IgD-negative memory B cell (primary cell): ENCODE data around the gene WARS2. TPM values are rescaled to one million over a fixed set of nuclear protein-coding genes. Genes with fewer than 3 reads are reported as not detected.
A peak's percentile ranks its signal among the peaks of the same experiment; 100 is the strongest.
"Not testable (repeated sequence)": the region's sequence is repeated elsewhere in the genome, so short reads cannot be mapped to it uniquely, and the experiment has no call there.

Experiments used
- H3K27ac Mint-ChIP-seq, 3 donors: one replicate each; pipeline ENCODE4 v1.8.0; 2020 to 2022; ENCODE audit warnings: mild to moderate bottlenecking in 3 of 3, mixed read lengths in 3 of 3, moderate library complexity in 1 of 3
- H3K27me3 Mint-ChIP-seq: one replicate; pipeline ENCODE4 v1.8.0; 2021; ENCODE audit warnings: mixed read lengths
- H3K36me3 Mint-ChIP-seq: one replicate; pipeline ENCODE4 v1.8.0; 2020; ENCODE audit warnings: mild to moderate bottlenecking, mixed read lengths
- H3K4me1 Mint-ChIP-seq, 3 donors: one replicate each; pipeline ENCODE4 v1.8.0; 2020 to 2022; ENCODE audit warnings: mixed read lengths in 3 of 3, mild to moderate bottlenecking in 1 of 3
- H3K4me3 Mint-ChIP-seq, 4 donors: one replicate each; pipeline ENCODE4 v1.8.0; 2020 to 2022; ENCODE audit warnings: mild to moderate bottlenecking in 4 of 4, mixed read lengths in 4 of 4, moderate library complexity in 3 of 4
- H3K9me3 Mint-ChIP-seq, 3 donors: one replicate each; pipeline ENCODE4 v1.8.0; 2020 to 2021; ENCODE audit warnings: mixed read lengths in 3 of 3, mild to moderate bottlenecking in 1 of 3
- polyA plus RNA-seq: library from polyadenylated mRNA; unstranded; fragments of 300-500 nt; fragmentation: Illumina TruSeq; gene quantifications from one replicate; pipeline ENCODE4 v1.2.3, GENCODE V29; 2021

WARS2 gene
- polyA plus RNA-seq, result 12.1 TPM

GRCh38 chr1:119140177-119141019 lies at the start of gene WARS2:
TSS of gene WARS2 (minus strand) at chr1:119140653. CDS start at chr1:119140644, 9 bp downstream.
- Mint-ChIP-seq H3K9me3 (no peaks in the 10 kb centered on the region), H3K4me3 (no peak within 1 kb of the TSS), H3K27me3 (no peaks in the 10 kb centered on the region), H3K4me1 (peaks cover 2 to 23% (median 10%) of the 10 kb centered on the region in 3 donors), H3K27ac (no peak within 1 kb of the TSS), H3K36me3 (no peaks in the 10 kb centered on the region)

- peaks cover 0 to 3% (median 2%) of the 10 kb centered on the region in 3 donors for H3K4me1 Mint-ChIP-seq
- H3K4me3 Mint-ChIP-seq, result peak overlapping the region in 1 of 4 donors; percentile 6
- no peaks in the 10 kb centered on the region for H3K27me3 Mint-ChIP-seq
- no peak overlapping the region for H3K27ac Mint-ChIP-seq
- peaks cover 0 to 4% (median 2%) of the 10 kb centered on the region in 3 donors for H3K9me3 Mint-ChIP-seq
- peaks cover 33% of the 10 kb centered on the region for H3K36me3 Mint-ChIP-seq
These were observed 48.5 kb upstream of the WARS2 start for GRCh38 chr1:119188926-119189325.

GRCh38 chr1:119187416-119187815 lies 47.0 kb upstream of the WARS2 start:
- no peaks in the 10 kb centered on the region for H3K27me3 Mint-ChIP-seq
- H3K4me3 Mint-ChIP-seq, result peak overlapping the region in 1 of 4 donors; percentile 47
- H3K9me3 Mint-ChIP-seq, result peaks cover 0 to 4% (median 2%) of the 10 kb centered on the region in 3 donors
- peaks cover 39% of the 10 kb centered on the region for H3K36me3 Mint-ChIP-seq
- peaks cover 0 to 7% (median 6%) of the 10 kb centered on the region in 3 donors for H3K4me1 Mint-ChIP-seq
- H3K27ac Mint-ChIP-seq, result peak overlapping the region in 1 of 3 donors; percentile 10

- Mint-ChIP-seq H3K27me3 (no peaks in the 10 kb centered on the region), H3K36me3 (peaks cover 42% of the 10 kb centered on the region), H3K27ac (no peak overlapping the region), H3K4me3 (no peak overlapping the region), H3K4me1 (peaks cover 0 to 7% (median 4%) of the 10 kb centered on the region in 3 donors), H3K9me3 (peaks cover 0 to 4% (median 2%) of the 10 kb centered on the region in 3 donors)
These were observed 46.0 kb upstream of the WARS2 start for GRCh38 chr1:119186471-119186870.

GRCh38 chr1:119184972-119185371 lies 44.5 kb upstream of the WARS2 start:
- H3K27ac Mint-ChIP-seq, result no peak overlapping the region
- H3K36me3 Mint-ChIP-seq, result peaks cover 34% of the 10 kb centered on the region
- H3K4me3 Mint-ChIP-seq, result no peak overlapping the region
- H3K27me3 Mint-ChIP-seq, result no peaks in the 10 kb centered on the region
- H3K4me1 Mint-ChIP-seq, result peaks cover 0 to 4% (median 4%) of the 10 kb centered on the region in 3 donors
- H3K9me3 Mint-ChIP-seq, result peaks cover 0 to 4% (median 1%) of the 10 kb centered on the region in 3 donors

- Mint-ChIP-seq H3K27ac (no peak overlapping the region), H3K4me3 (no peak overlapping the region), H3K36me3 (peaks cover 28% of the 10 kb centered on the region), H3K27me3 (no peaks in the 10 kb centered on the region), H3K9me3 (peaks cover 0 to 15% (median 5%) of the 10 kb centered on the region in 3 donors), H3K4me1 (peaks cover 0 to 4% (median 4%) of the 10 kb centered on the region in 3 donors)
These were observed 40.8 kb upstream of the WARS2 start for GRCh38 chr1:119181218-119181617.

- Mint-ChIP-seq H3K9me3 (peaks cover 0 to 15% (median 5%) of the 10 kb centered on the region in 3 donors), H3K36me3 (peaks cover 21% of the 10 kb centered on the region), H3K27me3 (no peaks in the 10 kb centered on the region), H3K4me1 (peaks cover 0 to 4% (median 4%) of the 10 kb centered on the region in 3 donors), H3K4me3 (peak overlapping the region in 1 of 4 donors; percentile 35), H3K27ac (no peak overlapping the region)
These were observed 38.6 kb upstream of the WARS2 start for GRCh38 chr1:119179051-119179450.

- H3K27me3 Mint-ChIP-seq, H3K4me1 Mint-ChIP-seq, H3K4me3 Mint-ChIP-seq, H3K9me3 Mint-ChIP-seq, H3K27ac Mint-ChIP-seq: not testable (repeated sequence)
- peaks cover 22% of the 10 kb centered on the region for H3K36me3 Mint-ChIP-seq
These were observed 32.5 kb upstream of the WARS2 start for GRCh38 chr1:119172927-119173326.

GRCh38 chr1:119171381-119172010 lies 31.0 kb upstream of the WARS2 start:
- H3K4me3 Mint-ChIP-seq, H3K27me3 Mint-ChIP-seq, H3K9me3 Mint-ChIP-seq, H3K4me1 Mint-ChIP-seq, H3K27ac Mint-ChIP-seq: not testable (repeated sequence)
- H3K36me3 Mint-ChIP-seq, result peaks cover 21% of the 10 kb centered on the region

- H3K4me1 Mint-ChIP-seq, result peaks cover 0 to 4% (median 0%) of the 10 kb centered on the region in 3 donors
- H3K4me3 Mint-ChIP-seq, result no peak overlapping the region
- no peaks in the 10 kb centered on the region for H3K27me3 Mint-ChIP-seq
- peaks cover 18% of the 10 kb centered on the region for H3K36me3 Mint-ChIP-seq
- H3K9me3 Mint-ChIP-seq, result peaks cover 0 to 2% (median 0%) of the 10 kb centered on the region in 3 donors
- no peak overlapping the region for H3K27ac Mint-ChIP-seq
These were observed 22.9 kb upstream of the WARS2 start for GRCh38 chr1:119163396-119163795.

GRCh38 chr1:119160866-119161265 lies 20.4 kb upstream of the WARS2 start:
- Mint-ChIP-seq H3K9me3 (no peaks in the 10 kb centered on the region), H3K4me3 (no peak overlapping the region), H3K27ac (no peak overlapping the region), H3K36me3 (peaks cover 11% of the 10 kb centered on the region), H3K27me3 (no peaks in the 10 kb centered on the region), H3K4me1 (peaks cover 0 to 5% (median 0%) of the 10 kb centered on the region in 3 donors)

- H3K36me3 Mint-ChIP-seq, result peaks cover 12% of the 10 kb centered on the region
- H3K4me3 Mint-ChIP-seq, result no peak overlapping the region
- H3K27me3 Mint-ChIP-seq, result no peaks in the 10 kb centered on the region
- no peaks in the 10 kb centered on the region for H3K9me3 Mint-ChIP-seq
- peaks cover 0 to 6% (median 0%) of the 10 kb centered on the region in 3 donors for H3K4me1 Mint-ChIP-seq
- no peak overlapping the region for H3K27ac Mint-ChIP-seq
These were observed 20.0 kb upstream of the WARS2 start for GRCh38 chr1:119160409-119160808.

GRCh38 chr1:119159966-119160365 lies 19.5 kb upstream of the WARS2 start:
- Mint-ChIP-seq H3K27me3 (no peaks in the 10 kb centered on the region), H3K4me3 (no peak overlapping the region), H3K27ac (no peak overlapping the region), H3K36me3 (peaks cover 8% of the 10 kb centered on the region), H3K9me3 (no peaks in the 10 kb centered on the region), H3K4me1 (peaks cover 0 to 6% (median 0%) of the 10 kb centered on the region in 3 donors)

GRCh38 chr1:119159111-119159510 lies 18.7 kb upstream of the WARS2 start:
- Mint-ChIP-seq H3K36me3 (peaks cover 8% of the 10 kb centered on the region), H3K9me3 (no peaks in the 10 kb centered on the region), H3K4me3 (no peak overlapping the region), H3K27ac (no peak overlapping the region), H3K27me3 (no peaks in the 10 kb centered on the region), H3K4me1 (peaks cover 0 to 3% (median 1%) of the 10 kb centered on the region in 3 donors)

GRCh38 chr1:119156761-119157160 lies 16.3 kb upstream of the WARS2 start:
- H3K36me3 Mint-ChIP-seq, H3K4me1 Mint-ChIP-seq, H3K9me3 Mint-ChIP-seq, H3K4me3 Mint-ChIP-seq, H3K27me3 Mint-ChIP-seq, H3K27ac Mint-ChIP-seq: not testable (repeated sequence)
